Adrenal gland (tissue), 12 donors: ENCODE data around the gene OLFM3. TPM values are rescaled to one million over a fixed set of nuclear protein-coding genes. Genes with fewer than 3 reads are reported as not detected.

Experiments used
- DNase-seq, 7 donors: peaks; one replicate each; pipeline ENCODE4 v3.0.0-alpha.2; 2019 to 2020
- H3K27ac ChIP-seq, 5 donors: fragments of 200-600 bp; sonication (generic) in 4 of 5; 1 replicate in 3 of 5; 2 replicates in 2 of 5; pipeline versions ENCODE4 v1.5.1 to v1.8.0; 2016 to 2020; ENCODE audit warnings: mild to moderate bottlenecking in 1 of 5
- H3K27me3 ChIP-seq: fragments of 200-600 bp; 2 replicates; pipeline ENCODE4 v1.8.0; 2021
- H3K36me3 ChIP-seq, 2 donors: fragments of 200-600 bp; replicated peaks in 1 of 2; 1 replicate in 1 of 2; 2 replicates in 1 of 2; pipeline versions ENCODE4 v1.5.1 to v1.8.0; 2018 to 2022
- H3K4me1 ChIP-seq, 2 donors: fragments of 200-600 bp; replicated peaks in 1 of 2; 1 replicate in 1 of 2; 2 replicates in 1 of 2; pipeline versions ENCODE4 v1.5.1 to v1.8.0; 2018 to 2021
- H3K4me3 ChIP-seq, 4 donors: fragments of 200-600 bp; sonication (generic) in 3 of 4; one replicate each; pipeline ENCODE4 v1.5.1; 2016 to 2018
- H3K9me3 ChIP-seq, 3 donors: fragments of 200-600 bp; sonication (generic) in 1 of 3; replicated peaks in 1 of 3; 1 replicate in 2 of 3; 2 replicates in 1 of 3; pipeline versions ENCODE4 v1.5.1 to v1.8.0; 2016 to 2021
- POLR2A ChIP-seq, 2 donors: fragments of 450-650 bp; IDR thresholded peaks; one replicate each; pipeline ENCODE4 v1.6.1; 2017; ENCODE audit warnings: antibody characterized with exemption in 2 of 2, mild to moderate bottlenecking in 2 of 2, moderate library complexity in 1 of 2
- WGBS, 4 donors: extraction: QIAGEN DNeasy Blood & Tissue Kit in 2 of 4; methylation state at CpG; one replicate each; pipeline versions ENCODE4 v1.1.5 to v1.1.7; 2013 to 2017; 5-methylcytosine and 5-hydroxymethylcytosine counted together
- intact Hi-C, 2 donors: fragments of 100-400 bp; cut with DNase I; formaldehyde crosslinking; loops; one replicate each; pipeline versions ENCODE4 v1.14.1 to v1.15.0; 2022 to 2023
- polyA plus RNA-seq, 3 donors: library from polyadenylated mRNA; stranded (reverse); fragments of 200-250 nt in 2 of 3; fragments of 350-450 nt in 1 of 3; fragmentation: Illumina TruSeq in 1 of 3; extraction: RNeasy Lipid Tissue Mini Kit (QIAGEN cat#74804) in 1 of 3; gene quantifications; one replicate each; pipeline ENCODE4 v1.2.3, GENCODE V29; 2013 to 2014
- total RNA-seq, 9 donors: library from RNA; depleted of rRNA in 4 of 9; stranded (reverse); fragments of >200 nt in 4 of 9; fragments of 120-200 nt in 1 of 9; fragmentation: NEBNext Ultra II Directional in 1 of 9; extraction: Animal tissue kit (Norgen Biotek cat#: 25700) in 1 of 9; gene quantifications; one replicate each; pipeline versions ENCODE4 v1.1.0 to v1.2.4, GENCODE V29; 2013 to 2023
- TF ChIP-seq, protein P1 (sequence below), 6 experiments: fragments of 450-650 bp in 4 of 6; fragments of 200-600 bp in 2 of 6; sonication (generic) in 1 of 6; IDR thresholded peaks; 1 replicate in 5 of 6; 2 replicates in 1 of 6; pipeline versions ENCODE4 v1.5.1 to v1.8.0; 2016 to 2021; ENCODE audit warnings: antibody characterized with exemption in 6 of 6, mild to moderate bottlenecking in 2 of 6, moderate library complexity in 1 of 6
- donor health status: healthy with polysubstance abuse.
- donor health status: Bipolar disorder and iron deficiency.
- donor health status: DM: yes; HTN: yes; CAD: no.
- donor health status: DM: no; HTN: no; CAD: no.
- donor health status: DM: no; HTN: no; CAD: no.
- donor health status: DM: yes; HTN: yes; CAD: no.

The OLFM3 gene
- total and polyA plus RNA-seq, 12 donors: 0.07 to 1.5 (median 0.26) TPM; not detected in 6

GRCh38 chr1:101846820-101847219, 149.9 kb downstream of the OLFM3 start:
- Histone ChIP-seq H3K27me3 (no peaks in the 10 kb centered on the region), H3K4me3 (no peak overlapping the region), H3K9me3 (no peaks in the 10 kb centered on the region), H3K27ac (no peak overlapping the region), H3K36me3 (no peaks in the 10 kb centered on the region), H3K4me1 (no peaks in the 10 kb centered on the region)
- 24 to 44% (median 32%) methylated on average over 13 of the region's 13 CpGs for WGBS, 4 donors
- DNase-seq: no peak
- intact Hi-C loops: no loop called here
- TF ChIP-seq POLR2A (IDR thresholded peaks at IDR 0.05): no peak
- TF ChIP-seq, protein P1, sequence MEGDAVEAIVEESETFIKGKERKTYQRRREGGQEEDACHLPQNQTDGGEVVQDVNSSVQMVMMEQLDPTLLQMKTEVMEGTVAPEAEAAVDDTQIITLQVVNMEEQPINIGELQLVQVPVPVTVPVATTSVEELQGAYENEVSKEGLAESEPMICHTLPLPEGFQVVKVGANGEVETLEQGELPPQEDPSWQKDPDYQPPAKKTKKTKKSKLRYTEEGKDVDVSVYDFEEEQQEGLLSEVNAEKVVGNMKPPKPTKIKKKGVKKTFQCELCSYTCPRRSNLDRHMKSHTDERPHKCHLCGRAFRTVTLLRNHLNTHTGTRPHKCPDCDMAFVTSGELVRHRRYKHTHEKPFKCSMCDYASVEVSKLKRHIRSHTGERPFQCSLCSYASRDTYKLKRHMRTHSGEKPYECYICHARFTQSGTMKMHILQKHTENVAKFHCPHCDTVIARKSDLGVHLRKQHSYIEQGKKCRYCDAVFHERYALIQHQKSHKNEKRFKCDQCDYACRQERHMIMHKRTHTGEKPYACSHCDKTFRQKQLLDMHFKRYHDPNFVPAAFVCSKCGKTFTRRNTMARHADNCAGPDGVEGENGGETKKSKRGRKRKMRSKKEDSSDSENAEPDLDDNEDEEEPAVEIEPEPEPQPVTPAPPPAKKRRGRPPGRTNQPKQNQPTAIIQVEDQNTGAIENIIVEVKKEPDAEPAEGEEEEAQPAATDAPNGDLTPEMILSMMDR (IDR thresholded peaks at IDR 0.05): no peak

GRCh38 chr1:101843160-101843559, 153.6 kb downstream of the OLFM3 start:
- intact Hi-C loops: no loop called here
- H3K27ac ChIP-seq: no peak overlapping the region
- TF ChIP-seq, protein P1 (IDR thresholded peaks at IDR 0.05): no peak
- TF ChIP-seq POLR2A (IDR thresholded peaks at IDR 0.05): no peak
- no peak overlapping the region for H3K4me3 ChIP-seq
- no peaks in the 10 kb centered on the region for H3K27me3 ChIP-seq
- WGBS, 4 donors: 46 to 60% (median 52%) methylated on average over 5 of the region's 5 CpGs
- DNase-seq: no peak
- no peaks in the 10 kb centered on the region for H3K9me3 ChIP-seq
- H3K36me3 ChIP-seq: no peaks in the 10 kb centered on the region
- H3K4me1 ChIP-seq: no peaks in the 10 kb centered on the region

GRCh38 chr1:101841824-101842223, 154.9 kb downstream of the OLFM3 start:
- DNase-seq: no peak
- 82 to 91% (median 88%) methylated on average over 4 of the region's 4 CpGs for WGBS, 4 donors
- Histone ChIP-seq H3K27me3 (no peaks in the 10 kb centered on the region), H3K4me1 (no peaks in the 10 kb centered on the region), H3K4me3 (no peak overlapping the region), H3K27ac (no peak overlapping the region), H3K36me3 (no peaks in the 10 kb centered on the region), H3K9me3 (no peaks in the 10 kb centered on the region)
- intact Hi-C loops: no loop called here
- no peak for TF ChIP-seq POLR2A (IDR thresholded peaks at IDR 0.05)
- TF ChIP-seq, protein P1 (IDR thresholded peaks at IDR 0.05): no peak

DNA sequence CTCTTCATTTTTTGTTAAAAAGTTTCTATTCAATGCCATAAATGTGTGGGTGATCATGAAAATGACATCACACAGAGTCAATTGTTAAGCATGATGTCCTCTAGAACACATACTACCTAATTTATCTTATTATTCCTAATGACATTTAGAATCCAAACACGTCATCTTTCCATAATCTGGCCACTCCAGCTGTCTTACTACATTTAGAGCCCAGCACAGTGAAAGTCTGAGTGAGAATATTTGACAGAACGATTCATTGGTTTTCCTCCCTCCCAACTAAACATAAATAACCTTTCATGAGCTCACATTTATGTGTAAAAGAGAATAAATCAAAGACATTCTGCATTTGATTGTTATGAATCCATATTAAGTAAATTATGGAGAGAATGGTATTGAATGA, 160.7 kb downstream of the OLFM3 start:
- H3K36me3 ChIP-seq: no peaks in the 10 kb centered on the region
- H3K4me3 ChIP-seq: no peak overlapping the region
- intact Hi-C loops: no loop called here
- no peak for TF ChIP-seq POLR2A (IDR thresholded peaks at IDR 0.05)
- TF ChIP-seq, protein P1 (IDR thresholded peaks at IDR 0.05): no peak
- H3K9me3 ChIP-seq: no peaks in the 10 kb centered on the region
- 39 to 52% (median 46%) methylated on average over 2 of the region's 2 CpGs for WGBS, 4 donors
- no peak for DNase-seq
- H3K4me1 ChIP-seq: no peaks in the 10 kb centered on the region
- no peaks in the 10 kb centered on the region for H3K27me3 ChIP-seq
- no peak overlapping the region for H3K27ac ChIP-seq
